HEK293T (cell line): ENCODE data around the gene SHISA9.

Experiments
- CTCF ChIA-PET: fragments of 350-600 bp; formaldehyde crosslinking; extraction: SDS; loops from one replicate; lab custom pipeline; 2021; ENCODE audit warnings: antibody characterized with exemption, inconsistent platforms; lab: Yijun Ruan, JAX
- POLR2A ChIA-PET: fragments of 350-600 bp; formaldehyde crosslinking; extraction: SDS; loops from one replicate; lab custom pipeline; 2020; ENCODE audit warnings: antibody characterized with exemption, inconsistent platforms; lab: Yijun Ruan, JAX
- DNase-seq: peaks from one replicate; pipeline ENCODE4 v3.0.0; 2012; ENCODE audit warnings: mixed read lengths; ENCODE audit errors: extremely low spot score
- ARNT ChIP-seq: fragments of 450-650 bp; IDR thresholded peaks from 2 replicates; pipeline ENCODE4 v1.6.1; 2017; ENCODE audit warnings: mild to moderate bottlenecking
- BHLHE40 ChIP-seq: fragments of 450-650 bp; IDR thresholded peaks from 2 replicates; pipeline ENCODE4 v1.6.1; 2016; ENCODE audit warnings: mild to moderate bottlenecking, moderate library complexity, borderline replicate concordance
- CTBP1 ChIP-seq: fragments of 450-650 bp; IDR thresholded peaks from 2 replicates; pipeline ENCODE4 v1.6.1; 2016; ENCODE audit warnings: borderline replicate concordance
- ELF4 ChIP-seq: fragments of 450-650 bp; IDR thresholded peaks from 2 replicates; pipeline ENCODE4 v1.6.1; 2017; ENCODE audit warnings: antibody characterized with exemption
- FOXA1 ChIP-seq: fragments of 450-650 bp; IDR thresholded peaks from 2 replicates; pipeline ENCODE4 v1.6.1; 2016; ENCODE audit warnings: mild to moderate bottlenecking
- FOXK2 ChIP-seq: fragments of 450-650 bp; IDR thresholded peaks from 2 replicates; pipeline ENCODE4 v1.6.1; 2016; ENCODE audit warnings: mild to moderate bottlenecking
- FOXM1 ChIP-seq: fragments of 450-650 bp; IDR thresholded peaks from 2 replicates; pipeline ENCODE4 v1.6.1; 2017; ENCODE audit warnings: mild to moderate bottlenecking, borderline replicate concordance
- HDGF ChIP-seq: fragments of 450-650 bp; IDR thresholded peaks from 2 replicates; pipeline ENCODE4 v1.6.1; 2017; ENCODE audit warnings: antibody characterized with exemption, borderline replicate concordance
- L3MBTL2 ChIP-seq: fragments of 450-650 bp; conservative IDR thresholded peaks from 2 replicates; pipeline ENCODE4 v1.6.1; 2016; ENCODE audit warnings: mild to moderate bottlenecking
- LEF1 ChIP-seq: fragments of 450-650 bp; IDR thresholded peaks from 2 replicates; pipeline ENCODE4 v1.6.1; 2017; ENCODE audit warnings: mild to moderate bottlenecking, borderline replicate concordance
- NFRKB ChIP-seq: fragments of 450-650 bp; IDR thresholded peaks from 2 replicates; pipeline ENCODE4 v1.6.1; 2016; ENCODE audit warnings: mild to moderate bottlenecking, moderate library complexity
- PKNOX1 ChIP-seq: fragments of 450-650 bp; IDR thresholded peaks from 2 replicates; pipeline ENCODE4 v1.6.1; 2016
- SP1 ChIP-seq: fragments of 450-650 bp; IDR thresholded peaks from 2 replicates; pipeline ENCODE4 v1.6.1; 2017
- SUZ12 ChIP-seq: fragments of 450-650 bp; IDR thresholded peaks from 2 replicates; pipeline ENCODE4 v1.6.1; 2016; ENCODE audit warnings: mild to moderate bottlenecking
- TARDBP ChIP-seq: fragments of 450-650 bp; IDR thresholded peaks from 2 replicates; pipeline ENCODE4 v1.6.1; 2016
- ZNF384 ChIP-seq: fragments of 450-650 bp; IDR thresholded peaks from 2 replicates; pipeline ENCODE4 v1.6.1; 2016

The SHISA9 gene

GRCh38 chr16:12878973-12879372 lies 22.4 kb upstream of the SHISA9 start:
- DNase-seq = no peak
- POLR2A ChIA-PET = no interaction called here
- CTCF ChIA-PET = no interaction called here

GRCh38 chr16:12879812-12880211 lies 21.6 kb upstream of the SHISA9 start:
- DNase-seq = no peak
- POLR2A ChIA-PET = no interaction called here
- TF ChIP-seq ELF4 (no peak), PKNOX1 (no peak), SP1 (no peak), ZNF384 (no peak), FOXA1 (no peak), NFRKB (no peak), CTBP1 (no peak), FOXM1 (no peak), TARDBP (no peak)
- CTCF ChIA-PET = no interaction called here

More at GRCh38 chr16:12878973-12879372, 22.4 kb upstream of the SHISA9 start:
- TF ChIP-seq FOXM1 (no peak), CTBP1 (no peak), LEF1 (no peak), BHLHE40 (no peak), NFRKB (no peak), SP1 (no peak), L3MBTL2 (no peak), TARDBP (no peak), HDGF (no peak), ARNT (no peak), FOXK2 (no peak), ZNF384 (no peak)

GRCh38 chr16:12881182-12881581 lies 20.2 kb upstream of the SHISA9 start:
- POLR2A ChIA-PET = no interaction called here
- no peak for DNase-seq
- CTCF ChIA-PET = no interaction called here
- no peak for TF ChIP-seq PKNOX1
- TF ChIP-seq FOXA1 = no peak
- TF ChIP-seq ZNF384 = no peak

- ChIA-PET CTCF (no interaction called here), POLR2A (no interaction called here)
- TF ChIP-seq LEF1 (no peak), ZNF384 (no peak), FOXK2 (no peak), L3MBTL2 (no peak)
- DNase-seq = no peak
These were observed 19.7 kb upstream of the SHISA9 start for GRCh38 chr16:12881740-12882139.

- CTCF ChIA-PET = no interaction called here
- POLR2A ChIA-PET = no interaction called here
These were observed 15.7 kb upstream of the SHISA9 start for GRCh38 chr16:12885742-12886141.

GRCh38 chr16:12891836-12892235 lies 9.6 kb upstream of the SHISA9 start:
- CTCF ChIA-PET = interaction anchor here (0.7 kb wide), 1 partner anchor 23 kb away, joined by 4 read pairs; no protein-coding TSS in a partner anchor
- TF ChIP-seq SUZ12 (no peak), BHLHE40 (no peak), PKNOX1 (no peak), CTBP1 (no peak), LEF1 (no peak), SP1 (no peak), ZNF384 (no peak)
- POLR2A ChIA-PET = no interaction called here
- no peak for DNase-seq

More at GRCh38 chr16:12885742-12886141, 15.7 kb upstream of the SHISA9 start:
- no peak for DNase-seq
- no peak for TF ChIP-seq SUZ12
- no peak for TF ChIP-seq NFRKB
- no peak for TF ChIP-seq FOXM1
- no peak for TF ChIP-seq FOXA1
- no peak for TF ChIP-seq LEF1
- TF ChIP-seq L3MBTL2 = no peak
- no peak for TF ChIP-seq CTBP1
- TF ChIP-seq FOXK2 = no peak
- no peak for TF ChIP-seq ELF4
- no peak for TF ChIP-seq ARNT
- no peak for TF ChIP-seq ZNF384
- TF ChIP-seq BHLHE40 = no peak
- TF ChIP-seq HDGF = no peak
- TF ChIP-seq TARDBP = no peak
- no peak for TF ChIP-seq PKNOX1
- TF ChIP-seq SP1 = no peak
